ENCODE data around the gene UBR3.

UBR3 gene

DNA sequence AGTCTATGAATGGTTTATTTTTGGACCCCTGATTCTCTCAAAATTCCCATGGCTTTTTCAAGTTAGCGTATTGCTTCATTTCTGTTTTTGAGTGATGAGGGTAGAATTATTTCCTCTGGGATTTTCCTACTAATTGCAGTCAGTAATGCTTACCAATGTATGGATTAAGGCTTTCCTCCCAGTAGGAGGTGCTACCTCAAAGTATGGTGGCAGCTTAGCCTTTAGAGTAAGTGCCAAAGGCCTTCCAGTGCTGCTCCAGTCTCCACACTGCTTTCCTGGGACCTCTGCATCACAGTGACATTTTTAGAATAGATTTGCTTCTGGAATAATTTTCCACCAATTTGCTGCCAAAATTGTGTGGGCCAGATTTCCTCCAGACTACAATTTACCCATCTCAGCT, 44.7 kb upstream of the UBR3 start:
- TF ChIP-seq FOXP2 (optimal IDR thresholded peaks at IDR 0.05; ENCODE audit: borderline replicate concordance, extremely low read depth, extremely low read length, insufficient read depth), result no peak
- TF ChIP-seq SIN3A (IDR thresholded peaks at IDR 0.05; ENCODE audit: borderline replicate concordance, insufficient read depth, low read length), result no peak
- TF ChIP-seq TAF1 (IDR thresholded peaks at IDR 0.05; ENCODE audit: borderline replicate concordance, insufficient read depth, low read length), result no peak
- TF ChIP-seq, protein P1, sequence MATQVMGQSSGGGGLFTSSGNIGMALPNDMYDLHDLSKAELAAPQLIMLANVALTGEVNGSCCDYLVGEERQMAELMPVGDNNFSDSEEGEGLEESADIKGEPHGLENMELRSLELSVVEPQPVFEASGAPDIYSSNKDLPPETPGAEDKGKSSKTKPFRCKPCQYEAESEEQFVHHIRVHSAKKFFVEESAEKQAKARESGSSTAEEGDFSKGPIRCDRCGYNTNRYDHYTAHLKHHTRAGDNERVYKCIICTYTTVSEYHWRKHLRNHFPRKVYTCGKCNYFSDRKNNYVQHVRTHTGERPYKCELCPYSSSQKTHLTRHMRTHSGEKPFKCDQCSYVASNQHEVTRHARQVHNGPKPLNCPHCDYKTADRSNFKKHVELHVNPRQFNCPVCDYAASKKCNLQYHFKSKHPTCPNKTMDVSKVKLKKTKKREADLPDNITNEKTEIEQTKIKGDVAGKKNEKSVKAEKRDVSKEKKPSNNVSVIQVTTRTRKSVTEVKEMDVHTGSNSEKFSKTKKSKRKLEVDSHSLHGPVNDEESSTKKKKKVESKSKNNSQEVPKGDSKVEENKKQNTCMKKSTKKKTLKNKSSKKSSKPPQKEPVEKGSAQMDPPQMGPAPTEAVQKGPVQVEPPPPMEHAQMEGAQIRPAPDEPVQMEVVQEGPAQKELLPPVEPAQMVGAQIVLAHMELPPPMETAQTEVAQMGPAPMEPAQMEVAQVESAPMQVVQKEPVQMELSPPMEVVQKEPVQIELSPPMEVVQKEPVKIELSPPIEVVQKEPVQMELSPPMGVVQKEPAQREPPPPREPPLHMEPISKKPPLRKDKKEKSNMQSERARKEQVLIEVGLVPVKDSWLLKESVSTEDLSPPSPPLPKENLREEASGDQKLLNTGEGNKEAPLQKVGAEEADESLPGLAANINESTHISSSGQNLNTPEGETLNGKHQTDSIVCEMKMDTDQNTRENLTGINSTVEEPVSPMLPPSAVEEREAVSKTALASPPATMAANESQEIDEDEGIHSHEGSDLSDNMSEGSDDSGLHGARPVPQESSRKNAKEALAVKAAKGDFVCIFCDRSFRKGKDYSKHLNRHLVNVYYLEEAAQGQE (IDR thresholded peaks at IDR 0.05; ENCODE audit: insufficient read depth in 1 of 2, low read depth in 2 of 2, low read length in 2 of 2), result no peak
- TF ChIP-seq POLR2AphosphoS5 (IDR thresholded peaks at IDR 0.05; ENCODE audit: low read depth, low read length), result no peak

DNA sequence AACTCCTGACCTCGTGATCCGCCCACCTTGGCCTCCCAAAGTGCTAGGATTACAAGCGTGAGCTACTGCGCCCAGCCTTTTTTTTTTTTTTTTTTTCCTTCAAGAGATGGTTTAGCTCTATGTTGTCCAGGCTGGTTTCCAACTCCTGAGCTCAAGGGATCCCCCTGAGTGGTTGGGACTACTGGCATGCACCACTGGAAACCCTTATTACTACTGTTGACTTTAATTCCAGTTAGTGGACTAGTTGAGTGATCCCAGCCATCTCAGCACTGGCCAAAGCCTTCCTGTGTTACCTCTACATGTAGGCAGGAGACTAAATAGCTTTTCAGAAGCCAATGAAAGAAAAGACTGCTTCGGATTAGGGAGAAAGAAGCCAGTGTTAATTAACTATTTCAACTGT, 36.7 kb upstream of the UBR3 start:
- TF ChIP-seq SIN3A (IDR thresholded peaks at IDR 0.05; ENCODE audit: borderline replicate concordance, insufficient read depth, low read length) (no peak), TAF1 (IDR thresholded peaks at IDR 0.05; ENCODE audit: borderline replicate concordance, insufficient read depth, low read length) (no peak), POLR2AphosphoS5 (IDR thresholded peaks at IDR 0.05; ENCODE audit: low read depth, low read length) (no peak), FOXP2 (optimal IDR thresholded peaks at IDR 0.05; ENCODE audit: borderline replicate concordance, extremely low read depth, extremely low read length, insufficient read depth) (no peak)
- TF ChIP-seq, protein P1 (IDR thresholded peaks at IDR 0.05; ENCODE audit: insufficient read depth in 1 of 2, low read depth in 2 of 2, low read length in 2 of 2), result no peak

DNA sequence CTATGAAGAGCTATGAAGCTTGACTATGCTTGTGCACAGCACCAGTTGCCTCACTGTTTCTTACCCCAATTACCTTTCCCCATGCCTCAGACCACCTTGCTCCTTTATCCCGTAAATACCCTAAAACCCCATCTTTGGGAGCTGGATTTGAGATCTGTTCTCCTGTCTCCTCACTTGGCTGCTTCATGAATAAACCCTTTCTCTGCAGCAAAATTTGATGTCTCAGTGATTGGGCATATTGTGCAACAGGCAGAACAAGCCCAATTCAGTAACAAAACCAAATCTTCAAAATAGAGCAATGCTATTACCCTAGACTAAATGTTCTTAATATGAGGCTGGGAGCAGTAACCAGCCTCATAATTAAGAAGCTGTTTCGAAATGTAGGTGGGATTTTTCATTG, 32.1 kb upstream of the UBR3 start:
- TF ChIP-seq SIN3A (IDR thresholded peaks at IDR 0.05; ENCODE audit: borderline replicate concordance, insufficient read depth, low read length), result no peak
- TF ChIP-seq, protein P1 (IDR thresholded peaks at IDR 0.05; ENCODE audit: insufficient read depth in 1 of 2, low read depth in 2 of 2, low read length in 2 of 2), result no peak

DNA sequence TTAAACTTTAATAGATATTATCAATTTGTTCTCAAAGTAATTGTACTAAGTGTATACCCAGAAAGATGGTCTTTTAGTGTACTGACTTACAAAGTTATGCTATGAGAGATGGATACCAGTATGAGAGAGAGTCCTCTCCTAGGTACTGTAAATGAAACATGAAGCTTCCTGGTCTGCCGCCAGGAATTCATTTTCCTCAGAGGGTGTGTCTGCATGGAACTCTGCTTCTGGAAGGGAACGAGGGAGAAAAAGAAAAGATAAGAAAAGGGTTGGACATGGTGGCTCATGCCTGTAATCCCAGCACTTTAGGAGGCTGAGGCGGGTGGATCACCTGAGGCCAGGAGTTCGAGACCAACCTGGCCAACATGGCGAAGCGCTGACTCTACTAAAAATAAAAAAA, 30.8 kb upstream of the UBR3 start:
- TF ChIP-seq SIN3A (IDR thresholded peaks at IDR 0.05; ENCODE audit: borderline replicate concordance, insufficient read depth, low read length) (no peak), POLR2AphosphoS5 (IDR thresholded peaks at IDR 0.05; ENCODE audit: low read depth, low read length) (no peak), TAF1 (IDR thresholded peaks at IDR 0.05; ENCODE audit: borderline replicate concordance, insufficient read depth, low read length) (no peak), FOXP2 (optimal IDR thresholded peaks at IDR 0.05; ENCODE audit: borderline replicate concordance, extremely low read depth, extremely low read length, insufficient read depth) (no peak)
- TF ChIP-seq, protein P1 (IDR thresholded peaks at IDR 0.05; ENCODE audit: insufficient read depth in 1 of 2, low read depth in 2 of 2, low read length in 2 of 2), result no peak

DNA sequence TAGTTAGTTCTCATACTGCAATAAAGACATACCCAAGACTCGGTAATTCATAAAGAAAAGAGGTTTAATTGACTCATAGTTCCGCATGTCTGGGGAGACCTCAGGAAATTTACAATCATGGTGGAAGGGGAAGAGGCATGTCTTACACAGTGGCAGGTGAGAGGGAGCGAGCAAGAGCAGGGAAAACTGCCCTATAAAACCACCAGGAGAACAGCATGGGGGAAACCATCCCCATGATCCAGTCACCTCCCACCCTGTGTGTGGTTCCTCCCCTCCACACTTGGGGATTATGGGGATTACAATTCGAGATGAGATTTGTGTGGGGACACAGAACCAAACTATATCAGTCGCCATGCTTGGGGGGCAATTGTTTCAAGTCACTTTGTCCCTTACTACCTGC, 29.7 kb upstream of the UBR3 start:
- TF ChIP-seq SIN3A (IDR thresholded peaks at IDR 0.05; ENCODE audit: borderline replicate concordance, insufficient read depth, low read length) (no peak), FOXP2 (optimal IDR thresholded peaks at IDR 0.05; ENCODE audit: borderline replicate concordance, extremely low read depth, extremely low read length, insufficient read depth) (no peak), POLR2AphosphoS5 (IDR thresholded peaks at IDR 0.05; ENCODE audit: low read depth, low read length) (no peak), TAF1 (IDR thresholded peaks at IDR 0.05; ENCODE audit: borderline replicate concordance, insufficient read depth, low read length) (no peak)
- TF ChIP-seq, protein P1 (IDR thresholded peaks at IDR 0.05; ENCODE audit: insufficient read depth in 1 of 2, low read depth in 2 of 2, low read length in 2 of 2), result no peak

Measured in PFSK-1 (cell line).